KBM-7 (cell line): ENCODE measurements around the gene CYYR1.

Experiments
- DNase-seq: peaks from one replicate; pipeline ENCODE4 v3.0.0-alpha.2; 2015
- in situ Hi-C: fragments of 300-500 bp; cut with MboI; formaldehyde crosslinking; loops from 2 replicates; pipeline ENCODE4 v1.14.3; 2020; ENCODE audit warnings: low sequenced_read_pairs, low pct_unique_long_range_greater_than_20kb, mixed read lengths

Gene CYYR1

DNA sequence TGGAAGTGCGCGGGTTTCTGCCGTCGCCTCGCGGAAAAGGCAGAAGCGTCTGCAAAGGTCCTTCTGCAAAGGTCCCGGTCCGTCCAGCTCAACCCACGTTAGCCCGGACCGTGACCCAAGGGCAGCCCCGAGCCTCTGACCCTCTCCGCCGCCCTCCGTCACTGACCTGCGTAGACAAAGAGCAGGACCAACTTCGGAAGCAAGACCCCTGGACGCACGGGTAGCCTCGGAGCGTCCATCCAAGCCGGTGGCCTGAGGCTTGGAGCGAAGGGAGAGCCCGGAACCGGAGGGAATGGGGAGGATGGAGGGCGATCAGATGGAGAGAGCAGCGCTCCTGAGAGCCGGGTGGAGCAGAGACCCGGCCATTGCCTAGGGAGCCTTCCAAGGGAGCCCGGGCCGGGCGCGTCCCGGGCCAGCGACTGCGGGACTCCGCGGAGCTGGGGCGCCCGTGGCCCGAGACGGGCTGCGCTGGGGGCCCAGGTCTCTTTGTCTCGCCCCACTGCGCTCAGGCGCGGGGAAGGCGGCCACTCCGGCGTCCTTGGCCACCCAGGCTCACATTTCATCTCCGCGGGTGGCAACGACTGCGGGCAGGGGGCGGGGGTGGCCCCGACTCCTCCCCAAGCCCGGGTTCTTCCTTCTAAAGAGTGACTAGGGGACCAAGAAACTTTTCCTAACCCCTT lies at the start of gene CYYR1:
Gene CYYR1, minus strand, starts transcription at position 585 of the 680 bp plus-strand sequence. Its CDS starts 346 bp downstream, at position 239.
- DNase-seq = no peak
- in situ Hi-C loops = no loop called here

GRCh38 chr21:26617176-26617575 lies 44.1 kb upstream of the CYYR1 start:
- in situ Hi-C loops = no loop called here

DNA sequence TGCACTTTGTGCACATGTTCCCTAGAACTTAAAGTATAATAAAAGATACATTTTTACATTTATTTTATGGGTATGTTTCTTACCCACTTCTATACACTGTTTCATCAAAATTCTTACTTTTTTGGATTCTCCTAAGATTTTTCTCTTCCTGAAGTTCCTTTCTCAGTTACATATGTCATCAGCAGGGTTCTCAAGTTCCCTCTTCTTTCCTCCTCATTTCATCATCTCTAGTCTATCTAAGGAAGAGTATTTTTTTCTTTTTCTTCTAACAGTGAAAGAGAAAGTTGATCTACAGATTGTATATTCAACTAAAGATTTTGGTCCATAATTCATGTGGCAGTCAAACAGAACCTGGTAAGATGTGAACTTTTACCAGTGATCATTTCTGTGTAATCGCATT lies 41.2 kb upstream of the CYYR1 start:
- in situ Hi-C loops = no loop called here
- DNase-seq = no peak

More at GRCh38 chr21:26617176-26617575, 44.1 kb upstream of the CYYR1 start:
- DNase-seq = no peak

DNA sequence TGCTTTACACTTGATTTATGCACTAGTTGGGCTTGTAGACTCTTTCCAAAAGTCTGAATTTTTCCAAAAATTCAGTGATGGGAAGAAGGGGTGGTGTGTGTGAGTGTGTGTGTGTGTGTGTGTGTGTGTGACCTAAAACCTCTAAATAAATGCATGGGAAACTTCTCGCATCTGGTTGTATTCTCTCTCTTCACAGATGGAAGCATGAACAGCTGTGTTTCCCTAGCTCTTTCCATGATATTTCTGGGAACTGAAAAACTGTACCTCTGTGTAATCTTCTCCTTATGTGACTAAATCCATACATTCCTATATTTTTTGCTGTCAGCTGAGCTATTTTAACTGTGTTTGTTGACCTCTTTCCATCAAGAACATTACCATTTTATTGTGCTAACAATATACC lies 26.2 kb upstream of the CYYR1 start:
- in situ Hi-C loops = no loop called here

GRCh38 chr21:26597981-26598380 lies 24.9 kb upstream of the CYYR1 start:
- no peak for DNase-seq
- in situ Hi-C loops = no loop called here

More for the DNA sequence above, 26.2 kb upstream of the CYYR1 start:
- DNase-seq = no peak

GRCh38 chr21:26597031-26597430 lies 23.9 kb upstream of the CYYR1 start:
- in situ Hi-C loops = no loop called here
- no peak for DNase-seq

GRCh38 chr21:26595971-26596370 lies 22.9 kb upstream of the CYYR1 start:
- no peak for DNase-seq
- in situ Hi-C loops = no loop called here

DNA sequence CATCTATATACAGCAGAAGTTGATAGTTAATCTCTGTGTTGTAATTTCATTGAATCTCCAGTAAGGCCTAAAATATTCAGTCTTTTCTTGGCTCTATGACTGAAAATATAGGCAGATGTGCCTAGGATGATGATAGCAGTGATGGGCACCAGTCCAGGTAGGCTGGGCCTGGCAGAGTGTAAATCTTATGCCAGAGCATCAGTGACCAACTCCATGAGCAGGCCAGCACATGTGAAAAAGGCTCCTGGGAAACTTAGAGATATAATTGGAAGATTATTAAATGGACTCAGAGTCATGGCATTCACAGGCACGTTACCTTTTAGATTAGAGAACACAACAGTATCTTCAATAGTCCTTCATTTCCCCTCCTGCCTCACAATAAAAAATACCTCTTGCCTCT lies 20.7 kb upstream of the CYYR1 start:
- DNase-seq = no peak
- in situ Hi-C loops = no loop called here

- in situ Hi-C loops = no loop called here
- DNase-seq = no peak
These were observed 18.5 kb upstream of the CYYR1 start for GRCh38 chr21:26591543-26591942.

DNA sequence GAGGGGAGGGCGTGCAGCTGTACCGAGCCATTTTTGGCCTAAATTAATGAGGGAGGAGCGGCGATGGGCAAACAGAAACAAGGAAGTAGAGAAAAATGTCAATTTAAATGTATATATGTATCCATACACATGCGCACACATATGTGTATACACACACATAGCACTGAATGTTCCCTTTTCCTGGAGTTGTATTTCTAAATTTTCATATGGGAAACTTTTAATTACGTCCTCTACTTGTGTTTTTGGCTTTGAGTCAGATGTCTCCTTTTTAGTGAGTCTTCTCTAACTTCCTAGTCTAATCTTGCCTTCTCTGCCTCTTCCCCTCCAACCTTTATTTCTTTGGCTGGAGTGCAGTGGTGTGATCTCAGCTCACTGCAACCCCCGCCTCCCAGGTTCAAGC lies 15.4 kb upstream of the CYYR1 start:
- no peak for DNase-seq
- in situ Hi-C loops = no loop called here

- in situ Hi-C loops = no loop called here
- DNase-seq = no peak
These were observed 14.7 kb upstream of the CYYR1 start for GRCh38 chr21:26587736-26588201.

- in situ Hi-C loops = no loop called here
- no peak for DNase-seq
These were observed 10.7 kb upstream of the CYYR1 start for GRCh38 chr21:26583769-26584168.

DNA sequence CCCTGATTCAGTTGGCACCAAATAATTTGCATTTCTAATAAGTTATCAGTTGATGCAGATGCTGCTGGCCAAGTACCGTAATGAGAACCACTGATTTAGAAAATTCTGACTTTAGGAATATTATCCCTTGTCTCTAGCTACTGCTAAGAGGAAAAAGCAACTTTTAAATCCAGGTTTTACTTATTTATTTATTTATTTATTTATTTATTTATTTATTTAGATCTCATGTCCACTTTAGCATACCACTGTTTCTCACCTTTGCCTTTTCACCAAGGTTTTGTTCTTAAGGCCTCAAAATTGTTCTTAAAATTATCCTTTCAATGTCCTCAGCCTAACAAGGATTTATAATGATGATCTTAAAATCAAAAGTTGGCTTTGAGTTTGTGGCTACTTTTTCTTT lies 8.7 kb upstream of the CYYR1 start:
- in situ Hi-C loops = no loop called here
- no peak for DNase-seq

DNA sequence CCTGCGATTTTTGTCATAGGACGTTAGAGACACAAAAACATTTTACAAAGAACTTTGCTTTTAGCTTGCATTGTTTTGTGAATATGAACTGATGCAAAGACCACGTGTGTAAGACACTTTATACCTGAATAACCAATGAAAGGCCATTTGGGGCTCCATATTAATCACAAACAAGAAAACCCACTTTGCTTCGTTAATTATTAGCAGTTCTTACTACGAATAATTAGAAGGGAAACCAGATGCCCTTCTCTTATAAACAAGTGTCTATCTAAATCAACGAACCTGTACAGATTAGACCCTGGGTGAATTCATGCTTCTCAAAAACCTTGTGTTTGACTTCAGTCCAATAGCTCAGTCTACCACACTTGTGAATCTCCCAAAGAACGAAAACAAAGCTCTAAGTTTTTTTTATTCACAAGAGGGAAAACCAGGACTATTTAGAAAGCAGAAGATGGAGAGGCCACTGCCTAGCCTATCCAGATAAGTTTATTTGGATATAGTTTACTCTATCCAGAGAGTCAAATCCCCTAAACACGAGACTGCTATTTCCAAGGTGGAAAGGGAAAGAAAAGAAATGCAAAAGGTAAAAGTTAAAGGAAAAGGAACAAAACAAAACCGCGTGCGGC lies 897 bp downstream of the CYYR1 start:
- DNase-seq = no peak
- in situ Hi-C loops = no loop called here

- no peak for DNase-seq
- in situ Hi-C loops = no loop called here
These were observed 2.9 kb downstream of the CYYR1 start for GRCh38 chr21:26570203-26570602.

- no peak for DNase-seq
- in situ Hi-C loops = no loop called here
These were observed 7.5 kb downstream of the CYYR1 start for GRCh38 chr21:26565546-26565945.

DNA sequence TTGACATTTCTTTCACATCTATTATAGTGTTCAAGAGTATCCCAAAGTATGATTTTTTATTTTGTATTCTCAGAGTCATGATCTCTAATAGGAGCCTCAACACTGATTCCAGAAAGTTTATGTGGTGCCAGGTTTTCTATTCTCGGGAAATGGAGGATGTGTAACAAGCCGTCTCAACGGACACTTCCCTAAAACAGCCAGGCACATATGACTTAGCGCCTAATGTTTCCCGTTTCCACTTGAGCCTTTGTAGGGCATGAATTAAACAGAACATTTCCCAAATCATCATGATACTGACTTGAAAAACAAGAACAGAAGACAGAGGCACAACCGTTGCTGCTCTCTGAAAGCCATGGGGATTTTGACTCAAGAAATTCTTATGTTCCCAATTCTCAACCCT lies 8.0 kb downstream of the CYYR1 start:
- in situ Hi-C loops = no loop called here
- DNase-seq = peak; percentile 3

DNA sequence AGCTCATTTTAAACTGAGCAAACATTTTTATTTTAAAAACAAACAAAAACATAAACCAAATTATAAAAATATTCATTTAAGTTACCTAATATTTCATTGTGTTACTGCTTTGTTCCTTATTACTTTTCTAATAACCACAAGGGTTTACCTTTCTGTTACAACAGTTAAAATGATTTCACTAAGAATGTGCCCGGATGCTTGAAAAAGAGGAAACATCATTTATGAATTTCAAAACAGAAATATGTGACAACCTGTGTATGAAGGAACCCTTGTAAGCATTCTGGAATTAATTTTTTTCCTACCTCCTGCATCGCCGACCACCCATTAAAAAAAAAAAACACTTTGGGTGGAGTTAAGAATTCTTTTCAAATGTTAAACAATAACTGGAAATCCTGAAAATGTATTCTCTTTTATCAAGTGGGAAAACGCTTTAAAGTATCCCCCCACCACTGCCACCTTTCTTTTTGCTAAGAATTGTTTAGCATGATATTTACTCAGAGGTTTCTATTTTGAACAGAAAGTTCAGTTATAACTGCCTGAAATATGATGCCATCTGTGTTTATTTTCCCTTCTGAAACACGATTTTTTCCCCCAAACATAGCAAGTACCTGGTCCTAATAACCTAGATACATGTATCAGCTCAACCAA lies 9.1 kb downstream of the CYYR1 start:
- no peak for DNase-seq
- in situ Hi-C loops = no loop called here

- in situ Hi-C loops = no loop called here
- no peak for DNase-seq
These were observed 12.5 kb downstream of the CYYR1 start for GRCh38 chr21:26560612-26561011.

DNA sequence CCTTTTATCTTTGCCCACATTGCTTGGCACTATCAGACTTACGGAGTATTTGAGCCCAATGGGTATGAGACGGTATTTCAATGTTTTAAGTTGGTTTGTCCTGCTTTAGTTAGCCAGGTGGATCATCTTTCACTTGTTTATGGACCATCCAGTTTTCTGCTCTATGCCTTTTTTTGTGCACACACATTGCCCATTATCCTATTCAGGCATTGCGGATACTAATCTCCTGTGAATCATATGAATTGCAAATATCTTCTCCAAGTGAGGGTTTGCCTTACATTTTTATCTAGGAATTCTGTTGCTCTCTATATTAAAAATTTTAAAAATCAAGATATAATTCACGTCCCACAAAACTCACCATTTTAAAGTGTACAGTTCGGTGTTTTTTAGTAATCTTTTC lies 14.0 kb downstream of the CYYR1 start:
- no peak for DNase-seq
- in situ Hi-C loops = no loop called here
